ENCODE results near the gene TBR1.

TBR1 gene

DNA sequence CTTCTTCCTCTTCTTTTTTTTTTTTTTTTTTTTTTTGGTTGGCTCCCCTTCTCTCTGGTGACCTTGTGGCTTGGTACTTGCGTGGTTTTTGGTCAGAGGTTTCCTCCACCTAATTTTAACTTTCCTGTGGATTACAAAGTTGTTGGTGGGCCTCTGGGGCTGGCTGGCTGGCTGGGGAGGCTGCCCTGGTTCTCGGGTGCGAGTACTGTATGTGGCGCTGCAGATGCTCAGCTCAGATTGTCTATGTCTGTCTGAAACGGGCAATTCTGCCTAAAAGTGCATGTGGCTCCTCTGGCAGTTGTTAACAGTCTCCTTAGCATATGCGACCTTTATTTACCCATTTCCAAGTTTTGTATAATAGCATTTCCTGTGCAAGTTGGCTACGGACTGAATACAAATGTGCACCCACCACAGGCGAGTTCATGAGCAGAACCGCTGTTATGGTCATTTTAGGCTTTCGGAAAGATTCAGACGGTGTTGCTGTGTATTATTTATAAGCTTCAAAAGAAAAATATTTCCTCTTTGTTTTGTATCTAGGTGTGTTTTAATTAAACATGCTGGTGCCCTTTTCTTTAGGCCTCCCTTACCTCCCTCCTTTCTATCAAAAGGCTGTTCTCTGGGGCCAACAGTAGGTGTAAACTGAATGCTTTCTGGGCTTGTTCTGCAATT is 4.4 kb downstream of the TBR1 start:
- Mint-ChIP-seq H3K27ac (no peak overlapping the region), H3K4me1 (ENCODE audit: low read depth) (peaks cover 53% of the 10 kb centered on the region), H3K27me3 (peaks cover 81% of the 10 kb centered on the region), H3K9me3 (ENCODE audit: low read depth) (no peaks in the 10 kb centered on the region), H3K4me3 (no peak overlapping the region), H3K36me3 (no peaks in the 10 kb centered on the region)

DNA sequence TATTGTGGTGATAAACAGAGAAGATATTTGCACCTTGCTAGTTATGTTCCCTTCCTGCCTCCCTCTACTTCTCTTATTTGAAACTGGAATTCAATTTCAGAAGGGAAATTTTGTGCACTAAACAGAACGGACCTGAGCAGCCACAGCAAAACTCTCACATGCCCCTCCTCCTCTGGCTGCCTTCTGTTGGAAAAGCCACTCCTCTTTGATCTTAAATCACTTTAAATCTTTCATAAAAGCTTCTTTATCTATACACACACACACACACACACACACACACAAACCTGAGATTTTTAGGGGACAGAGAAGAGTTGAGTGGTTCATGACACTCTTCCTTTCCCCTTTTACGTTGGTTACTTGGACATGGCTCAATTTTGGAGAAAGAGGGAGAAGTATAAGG is 5.6 kb downstream of the TBR1 start:
- Mint-ChIP-seq H3K9me3 (ENCODE audit: low read depth) (no peaks in the 10 kb centered on the region), H3K4me3 (no peak overlapping the region), H3K27ac (no peak overlapping the region), H3K27me3 (peaks cover 78% of the 10 kb centered on the region), H3K4me1 (ENCODE audit: low read depth) (peaks cover 41% of the 10 kb centered on the region), H3K36me3 (no peaks in the 10 kb centered on the region)

DNA sequence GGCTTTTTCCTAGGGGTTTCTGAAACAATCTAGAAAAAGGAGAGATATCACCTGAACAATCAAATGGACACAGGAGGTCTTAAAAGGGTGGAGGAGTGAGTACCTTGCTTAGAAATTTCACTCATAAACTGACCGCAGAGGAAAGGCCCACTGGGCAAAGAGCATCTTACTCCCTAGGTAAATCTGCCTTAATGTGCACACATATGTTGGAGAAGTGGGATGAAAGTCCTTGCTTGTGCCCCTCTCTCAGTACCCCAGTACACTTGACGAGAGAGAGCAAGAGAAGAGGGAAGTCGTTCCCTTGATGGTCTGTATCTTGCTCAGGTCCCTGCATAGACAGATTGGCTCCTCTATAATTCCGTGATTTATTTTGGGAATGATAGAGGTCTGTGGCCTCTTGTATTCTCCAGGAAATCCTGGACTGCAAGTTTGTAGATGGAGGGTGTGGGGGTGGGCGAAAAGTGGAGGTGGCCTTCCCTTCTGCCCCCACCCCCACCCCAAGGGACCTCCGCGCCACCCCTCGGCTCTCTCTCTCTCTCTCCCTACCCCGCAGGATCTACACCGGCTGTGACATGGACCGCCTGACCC is 6.8 kb downstream of the TBR1 start:
- H3K4me1 Mint-ChIP-seq (ENCODE audit: low read depth), result peaks cover 38% of the 10 kb centered on the region
- H3K36me3 Mint-ChIP-seq, result no peaks in the 10 kb centered on the region
- no peak overlapping the region for H3K27ac Mint-ChIP-seq
- peak overlapping the region; percentile 76 for H3K4me3 Mint-ChIP-seq
- H3K27me3 Mint-ChIP-seq, result peaks cover 74% of the 10 kb centered on the region
- no peaks in the 10 kb centered on the region for H3K9me3 Mint-ChIP-seq (ENCODE audit: low read depth)

DNA sequence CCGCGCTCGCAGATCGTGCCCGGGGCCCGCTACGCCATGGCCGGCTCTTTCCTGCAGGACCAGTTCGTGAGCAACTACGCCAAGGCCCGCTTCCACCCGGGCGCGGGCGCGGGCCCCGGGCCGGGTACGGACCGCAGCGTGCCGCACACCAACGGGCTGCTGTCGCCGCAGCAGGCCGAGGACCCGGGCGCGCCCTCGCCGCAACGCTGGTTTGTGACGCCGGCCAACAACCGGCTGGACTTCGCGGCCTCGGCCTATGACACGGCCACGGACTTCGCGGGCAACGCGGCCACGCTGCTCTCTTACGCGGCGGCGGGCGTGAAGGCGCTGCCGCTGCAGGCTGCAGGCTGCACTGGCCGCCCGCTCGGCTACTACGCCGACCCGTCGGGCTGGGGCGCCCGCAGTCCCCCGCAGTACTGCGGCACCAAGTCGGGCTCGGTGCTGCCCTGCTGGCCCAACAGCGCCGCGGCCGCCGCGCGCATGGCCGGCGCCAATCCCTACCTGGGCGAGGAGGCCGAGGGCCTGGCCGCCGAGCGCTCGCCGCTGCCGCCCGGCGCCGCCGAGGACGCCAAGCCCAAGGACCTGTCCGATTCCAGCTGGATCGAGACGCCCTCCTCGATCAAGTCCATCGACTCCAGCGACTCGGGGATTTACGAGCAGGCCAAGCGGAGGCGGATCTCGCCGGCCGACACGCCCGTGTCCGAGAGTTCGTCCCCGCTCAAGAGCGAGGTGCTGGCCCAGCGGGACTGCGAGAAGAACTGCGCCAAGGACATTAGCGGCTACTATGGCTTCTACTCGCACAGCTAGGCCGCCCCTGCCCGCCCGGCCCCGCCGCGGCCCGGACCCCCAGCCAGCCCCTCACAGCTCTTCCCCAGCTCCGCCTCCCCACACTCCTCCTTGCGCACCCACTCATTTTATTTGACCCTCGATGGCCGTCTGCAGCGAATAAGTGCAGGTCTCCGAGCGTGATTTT is 7.6 kb downstream of the TBR1 start:
- H3K36me3 Mint-ChIP-seq, result peaks cover 1% of the 10 kb centered on the region
- peak overlapping the region; percentile 55 for H3K27ac Mint-ChIP-seq
- no peaks in the 10 kb centered on the region for H3K9me3 Mint-ChIP-seq (ENCODE audit: low read depth)
- peaks cover 34% of the 10 kb centered on the region for H3K4me1 Mint-ChIP-seq (ENCODE audit: low read depth)
- H3K4me3 Mint-ChIP-seq, result peak overlapping the region; percentile 83
- peaks cover 74% of the 10 kb centered on the region for H3K27me3 Mint-ChIP-seq

DNA sequence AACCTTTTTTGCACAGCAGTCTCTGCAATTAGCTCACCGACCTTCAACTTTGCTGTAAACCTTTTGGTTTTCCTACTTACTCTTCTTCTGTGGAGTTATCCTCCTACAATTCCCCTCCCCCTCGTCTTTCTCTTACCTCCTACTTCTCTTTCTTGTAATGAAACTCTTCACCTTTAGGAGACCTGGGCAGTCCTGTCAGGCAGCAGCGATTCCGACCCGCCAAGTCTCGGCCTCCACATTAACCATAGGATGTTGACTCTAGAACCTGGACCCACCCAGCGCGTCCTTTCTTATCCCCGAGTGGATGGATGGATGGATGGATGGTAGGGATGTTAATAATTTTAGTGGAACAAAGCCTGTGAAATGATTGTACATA is 8.3 kb downstream of the TBR1 start:
- Mint-ChIP-seq H3K36me3 (peaks cover 2% of the 10 kb centered on the region), H3K4me1 (ENCODE audit: low read depth) (peaks cover 29% of the 10 kb centered on the region), H3K4me3 (peak overlapping the region; percentile 83), H3K27ac (peak overlapping the region; percentile 55), H3K27me3 (peaks cover 73% of the 10 kb centered on the region), H3K9me3 (ENCODE audit: low read depth) (no peaks in the 10 kb centered on the region)

DNA sequence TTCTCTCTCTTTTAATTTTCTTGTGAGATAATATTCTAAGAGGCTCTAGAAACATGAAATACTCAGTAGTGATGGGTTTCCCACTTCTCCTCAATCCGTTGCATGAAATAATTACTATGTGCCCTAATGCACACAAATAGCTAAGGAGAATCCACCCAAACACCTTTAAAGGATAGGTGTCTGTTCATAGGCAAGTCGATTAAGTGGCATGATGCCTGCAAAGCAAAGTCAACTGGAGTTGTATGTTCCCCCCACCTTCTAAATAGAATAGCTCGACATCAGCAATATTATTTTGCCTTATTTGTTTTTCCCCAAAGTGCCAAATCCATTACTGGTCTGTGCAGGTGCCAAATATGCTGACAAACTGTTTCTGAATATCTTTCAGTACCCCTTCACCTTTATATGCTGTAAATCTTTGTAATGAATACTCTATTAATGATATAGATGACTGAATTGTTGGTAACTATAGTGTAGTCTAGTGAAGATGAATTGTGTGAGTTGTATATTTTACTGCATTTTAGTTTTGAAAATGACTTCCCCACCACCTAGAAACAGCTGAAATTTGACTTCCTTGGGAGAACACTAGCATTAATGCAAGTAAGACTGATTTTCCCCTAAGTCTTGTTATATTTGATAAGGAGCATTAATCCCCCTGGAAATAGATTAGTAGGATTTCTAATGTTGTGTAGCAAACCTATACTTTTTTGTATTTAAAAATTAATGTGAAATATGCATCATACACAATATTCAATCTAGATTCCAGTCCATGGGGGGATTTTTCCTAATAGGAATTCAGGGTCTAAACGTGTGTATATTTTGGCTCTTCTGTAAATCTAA is 9.0 kb downstream of the TBR1 start:
- Mint-ChIP-seq H3K4me1 (ENCODE audit: low read depth) (peaks cover 28% of the 10 kb centered on the region), H3K4me3 (peak overlapping the region; percentile 83), H3K27ac (no peak overlapping the region), H3K36me3 (peaks cover 2% of the 10 kb centered on the region), H3K27me3 (peaks cover 69% of the 10 kb centered on the region), H3K9me3 (ENCODE audit: low read depth) (no peaks in the 10 kb centered on the region)

DNA sequence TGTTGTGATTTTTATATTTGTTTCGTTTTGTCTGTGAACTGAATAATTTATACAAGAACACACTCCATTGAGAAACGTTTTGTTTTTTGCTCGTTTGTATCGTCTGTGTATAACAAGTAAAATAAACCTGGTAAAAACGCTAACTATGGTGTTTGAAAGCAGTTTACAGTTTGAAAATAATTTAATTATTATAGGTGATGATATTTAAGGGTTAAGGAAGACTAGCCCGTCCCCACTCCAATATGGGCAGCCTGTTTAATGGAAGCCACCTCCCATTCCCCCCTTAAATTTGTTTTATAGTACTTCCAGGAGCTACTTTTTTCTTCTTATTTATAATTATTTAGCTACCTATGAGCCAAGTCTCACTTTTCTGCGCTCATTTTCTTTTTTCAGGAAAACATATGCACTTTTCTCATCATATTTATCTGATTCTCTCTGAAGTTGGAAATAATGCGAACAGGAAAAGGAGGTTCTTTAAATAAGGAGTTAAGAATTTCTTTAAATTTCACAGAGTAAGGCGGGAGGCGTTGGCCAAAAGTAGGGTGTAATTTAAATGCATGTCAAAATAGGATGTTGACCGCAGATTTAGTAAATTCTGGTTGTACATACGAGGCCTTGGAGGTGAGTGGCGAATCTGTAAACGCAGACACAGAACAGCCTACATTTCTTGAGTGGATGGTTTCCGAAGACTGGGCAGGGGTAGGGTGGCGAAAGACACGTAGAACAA is 9.8 kb downstream of the TBR1 start:
- Mint-ChIP-seq H3K36me3 (peaks cover 2% of the 10 kb centered on the region), H3K27ac (no peak overlapping the region), H3K4me3 (no peak overlapping the region), H3K4me1 (ENCODE audit: low read depth) (peaks cover 28% of the 10 kb centered on the region), H3K9me3 (ENCODE audit: low read depth) (no peaks in the 10 kb centered on the region), H3K27me3 (peaks cover 62% of the 10 kb centered on the region)

DNA sequence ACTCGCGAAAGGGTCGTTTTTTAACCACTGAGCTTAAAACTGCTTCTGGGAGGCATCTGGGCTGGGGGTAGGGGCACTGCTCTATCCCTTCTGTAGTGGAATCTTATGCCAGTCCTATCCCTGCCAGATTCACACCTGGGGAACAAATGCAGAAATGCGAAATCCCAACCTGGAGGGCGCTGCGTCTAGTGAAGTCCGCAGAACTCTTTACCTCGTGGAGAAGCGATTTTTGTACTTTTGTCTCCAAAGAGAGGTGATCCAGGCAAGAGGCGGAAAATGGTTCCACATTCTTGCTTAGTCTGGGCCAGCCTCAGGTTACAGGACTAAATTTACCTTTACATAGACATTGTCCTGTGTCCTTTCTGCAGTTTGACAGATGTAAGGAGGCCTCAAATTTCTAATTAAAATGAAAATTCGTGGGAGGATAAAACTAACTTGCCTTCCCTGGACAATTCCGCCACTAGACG is 10.4 kb downstream of the TBR1 start:
- peaks cover 28% of the 10 kb centered on the region for H3K4me1 Mint-ChIP-seq (ENCODE audit: low read depth)
- no peak overlapping the region for H3K27ac Mint-ChIP-seq
- H3K4me3 Mint-ChIP-seq, result peak overlapping the region; percentile 35
- no peaks in the 10 kb centered on the region for H3K9me3 Mint-ChIP-seq (ENCODE audit: low read depth)
- H3K27me3 Mint-ChIP-seq, result peaks cover 58% of the 10 kb centered on the region
- H3K36me3 Mint-ChIP-seq, result peaks cover 2% of the 10 kb centered on the region

DNA sequence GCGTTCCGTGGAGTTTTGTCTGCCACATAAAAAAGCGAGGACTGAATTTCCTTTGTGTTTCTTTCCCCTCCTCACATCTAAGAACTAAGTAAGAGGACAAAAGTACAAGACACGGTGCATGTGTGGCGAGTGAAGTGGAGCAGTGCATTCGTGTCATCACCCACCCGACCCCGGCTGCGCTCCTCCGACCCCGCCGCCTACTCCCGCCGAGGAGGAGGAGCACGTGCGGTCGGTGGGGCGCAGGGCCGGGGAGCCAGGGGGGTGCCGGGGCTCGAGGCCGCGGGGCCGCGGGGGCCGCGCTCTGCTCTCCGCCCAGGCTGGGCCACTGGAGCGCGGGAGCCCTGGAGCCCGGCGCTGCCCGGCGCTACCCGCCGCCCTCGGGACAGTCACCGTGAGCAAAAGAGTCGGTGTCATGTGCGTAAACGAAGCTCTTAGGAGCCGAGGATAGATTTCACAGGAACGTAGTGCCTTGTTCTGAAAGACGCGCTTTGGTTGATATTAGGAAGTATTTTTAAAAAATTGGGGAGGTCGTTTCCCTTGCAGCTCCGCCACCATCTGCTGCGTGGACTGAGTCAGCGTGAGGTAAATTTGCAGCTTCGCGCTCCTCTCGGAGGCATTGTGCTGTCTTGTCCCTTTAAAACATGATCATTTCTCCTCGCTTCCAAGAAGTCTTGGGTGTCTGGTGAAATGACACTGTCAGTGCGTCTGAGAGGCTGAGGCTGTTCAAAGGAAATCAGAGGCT is 11.0 kb downstream of the TBR1 start:
- Mint-ChIP-seq H3K9me3 (ENCODE audit: low read depth) (no peaks in the 10 kb centered on the region), H3K36me3 (peaks cover 2% of the 10 kb centered on the region), H3K27me3 (peaks cover 58% of the 10 kb centered on the region), H3K27ac (peak overlapping the region; percentile 13), H3K4me1 (ENCODE audit: low read depth) (peaks cover 28% of the 10 kb centered on the region), H3K4me3 (peak overlapping the region; percentile 74)

DNA sequence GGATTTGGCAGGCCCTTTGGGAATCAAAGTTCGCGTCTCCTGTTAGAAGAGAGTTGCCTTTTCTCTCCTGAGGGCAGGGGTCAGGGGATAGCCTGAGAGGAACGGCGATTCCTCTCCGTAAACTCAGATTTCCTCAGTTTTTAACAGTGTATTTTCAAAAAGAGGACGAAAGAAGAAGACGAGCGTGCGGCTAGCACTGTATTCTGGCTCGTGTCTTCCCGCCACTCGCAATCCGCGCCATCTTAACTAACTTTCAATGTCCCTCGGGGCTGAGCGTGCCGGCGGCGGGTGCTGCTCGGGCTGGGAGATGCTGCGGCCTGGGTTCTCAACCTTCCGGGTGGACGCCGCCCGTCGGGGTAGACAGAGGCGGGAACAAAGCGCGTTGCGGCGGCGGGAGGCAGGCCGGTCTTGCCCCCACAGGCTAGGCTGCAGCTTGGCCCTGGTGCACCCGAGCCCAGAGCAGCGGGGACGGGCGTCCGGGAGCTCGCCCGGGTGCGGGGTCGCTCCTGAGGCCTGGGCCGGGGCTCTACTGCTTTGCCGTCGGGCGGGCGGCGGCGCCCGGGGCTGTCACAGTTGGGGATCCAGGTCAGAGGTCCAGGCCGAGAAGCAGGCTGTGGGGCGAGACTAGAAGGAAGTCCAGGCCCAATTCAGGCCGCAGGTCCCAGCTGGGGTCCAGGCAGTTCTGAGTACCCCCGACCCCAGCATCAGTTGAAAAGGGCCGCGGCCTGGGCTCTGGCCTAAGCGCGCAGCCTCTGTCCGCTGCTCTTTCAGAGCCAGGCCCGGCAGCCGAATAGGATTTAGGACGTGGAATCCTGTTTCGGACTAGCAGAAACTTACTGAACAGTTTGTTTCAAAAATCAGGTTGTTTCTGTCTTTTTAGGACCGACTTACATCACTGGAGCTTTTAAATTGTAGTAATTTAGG is 11.8 kb downstream of the TBR1 start:
- Mint-ChIP-seq H3K36me3 (peaks cover 2% of the 10 kb centered on the region), H3K27ac (peak overlapping the region; percentile 13), H3K4me1 (ENCODE audit: low read depth) (peaks cover 24% of the 10 kb centered on the region), H3K4me3 (peak overlapping the region; percentile 74), H3K27me3 (peaks cover 53% of the 10 kb centered on the region), H3K9me3 (ENCODE audit: low read depth) (no peaks in the 10 kb centered on the region)

DNA sequence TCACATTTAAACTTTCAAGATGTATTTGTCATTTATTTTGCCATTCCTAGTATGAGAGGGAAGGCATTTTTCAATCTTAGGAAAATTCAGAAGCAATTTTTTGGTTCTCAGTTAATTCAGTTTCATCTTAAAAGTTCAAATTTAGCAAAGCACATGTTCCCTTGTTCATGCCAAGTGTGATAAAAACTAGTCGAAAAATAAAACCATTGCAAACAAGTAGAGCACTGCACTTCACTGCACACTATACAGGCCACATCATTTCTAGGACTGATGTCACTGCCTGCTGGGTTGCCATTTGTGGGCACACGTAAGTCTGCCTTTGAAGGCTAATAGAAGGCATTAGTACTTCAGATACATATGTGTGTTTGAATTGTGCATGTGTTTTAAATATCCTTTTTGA is 14.3 kb downstream of the TBR1 start:
- Mint-ChIP-seq H3K27ac (no peak overlapping the region), H3K27me3 (peaks cover 51% of the 10 kb centered on the region), H3K36me3 (peaks cover 2% of the 10 kb centered on the region), H3K4me1 (ENCODE audit: low read depth) (peaks cover 9% of the 10 kb centered on the region), H3K9me3 (ENCODE audit: low read depth) (no peaks in the 10 kb centered on the region), H3K4me3 (no peak overlapping the region)

DNA sequence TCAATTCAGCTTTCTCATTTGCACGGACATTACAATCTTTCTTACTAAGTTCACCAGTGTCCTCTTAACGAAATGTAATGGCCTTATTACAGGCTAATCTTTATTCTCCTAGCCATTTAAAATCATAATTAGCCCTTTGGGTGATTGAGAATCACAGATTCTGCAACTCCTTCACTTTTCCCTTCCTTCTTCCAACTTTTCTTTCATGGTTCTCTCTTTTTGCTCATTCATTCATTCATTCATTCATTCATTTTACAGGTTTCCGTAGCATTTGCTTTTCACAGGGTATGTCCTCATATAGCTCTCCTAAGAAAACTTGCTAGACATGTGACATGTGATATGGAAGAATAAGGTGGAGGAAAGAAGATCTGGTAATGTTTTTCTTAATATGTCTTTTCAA is 16.0 kb downstream of the TBR1 start:
- peaks cover 2% of the 10 kb centered on the region for H3K36me3 Mint-ChIP-seq
- H3K27me3 Mint-ChIP-seq, result peaks cover 48% of the 10 kb centered on the region
- H3K9me3 Mint-ChIP-seq (ENCODE audit: low read depth), result no peaks in the 10 kb centered on the region
- H3K4me1 Mint-ChIP-seq (ENCODE audit: low read depth), result peaks cover 9% of the 10 kb centered on the region
- H3K27ac Mint-ChIP-seq, result no peak overlapping the region
- no peak overlapping the region for H3K4me3 Mint-ChIP-seq

DNA sequence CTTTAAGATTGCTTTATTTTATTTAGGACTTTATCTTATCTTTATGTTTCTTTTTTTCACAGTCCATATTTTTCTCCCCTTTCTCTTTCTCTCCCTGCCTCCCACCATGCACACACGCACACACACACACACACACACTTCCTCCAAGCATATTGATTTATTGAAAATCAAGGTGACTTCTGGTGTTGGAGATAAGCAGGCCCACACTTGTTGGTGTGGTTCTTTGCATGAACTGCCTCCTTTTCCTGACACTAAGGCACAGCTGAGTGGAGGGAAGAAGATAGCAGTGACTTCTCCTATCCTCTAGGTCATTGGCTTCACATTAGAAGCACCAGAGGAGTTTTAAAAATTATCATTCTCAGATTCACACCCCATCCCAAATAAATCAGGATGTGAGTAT is 18.0 kb downstream of the TBR1 start:
- Mint-ChIP-seq H3K4me1 (ENCODE audit: low read depth) (no peaks in the 10 kb centered on the region), H3K27me3 (peaks cover 41% of the 10 kb centered on the region), H3K4me3 (no peak overlapping the region), H3K36me3 (no peaks in the 10 kb centered on the region), H3K27ac (no peak overlapping the region), H3K9me3 (ENCODE audit: low read depth) (no peaks in the 10 kb centered on the region)
